ENCODE data around the gene PAX2.

The PAX2 gene

GRCh38 chr10:100793055-100793454 is 47.7 kb downstream of the PAX2 start:
- no peak for DNase-seq (ENCODE audit: low read depth)

GRCh38 chr10:100799881-100800280 is 54.5 kb downstream of the PAX2 start:
- no peak for DNase-seq (ENCODE audit: low read depth)
- H3K4me3 ChIP-seq (ENCODE audit: low read length), result no peak overlapping the region
- TF ChIP-seq CTCF (conservative IDR thresholded peaks at IDR 0.05; ENCODE audit: low read depth, low read length), result no peak

More at GRCh38 chr10:100793055-100793454, 47.7 kb downstream of the PAX2 start:
- no peak overlapping the region for H3K4me3 ChIP-seq (ENCODE audit: low read length)
- TF ChIP-seq CTCF (conservative IDR thresholded peaks at IDR 0.05; ENCODE audit: low read depth, low read length), result no peak

- DNase-seq (ENCODE audit: low read depth), result no peak
- no peak overlapping the region for H3K4me3 ChIP-seq (ENCODE audit: low read length)
- TF ChIP-seq CTCF (conservative IDR thresholded peaks at IDR 0.05; ENCODE audit: low read depth, low read length), result no peak
Observed at GRCh38 chr10:100800931-100801330, 55.5 kb downstream of the PAX2 start.

- no peak for TF ChIP-seq CTCF (conservative IDR thresholded peaks at IDR 0.05; ENCODE audit: low read depth, low read length)
- H3K4me3 ChIP-seq (ENCODE audit: low read length), result no peak overlapping the region
- no peak for DNase-seq (ENCODE audit: low read depth)
Observed at GRCh38 chr10:100802196-100802595, 56.8 kb downstream of the PAX2 start.

- DNase-seq (ENCODE audit: low read depth), result no peak
- no peak overlapping the region for H3K4me3 ChIP-seq (ENCODE audit: low read length)
- no peak for TF ChIP-seq CTCF (conservative IDR thresholded peaks at IDR 0.05; ENCODE audit: low read depth, low read length)
Observed at GRCh38 chr10:100802607-100803006, 57.2 kb downstream of the PAX2 start.

GRCh38 chr10:100803492-100803891 is 58.1 kb downstream of the PAX2 start:
- H3K4me3 ChIP-seq (ENCODE audit: low read length), result no peak overlapping the region
- no peak for DNase-seq (ENCODE audit: low read depth)
- no peak for TF ChIP-seq CTCF (conservative IDR thresholded peaks at IDR 0.05; ENCODE audit: low read depth, low read length)

- TF ChIP-seq CTCF (conservative IDR thresholded peaks at IDR 0.05; ENCODE audit: low read depth, low read length), result no peak
- H3K4me3 ChIP-seq (ENCODE audit: low read length), result no peak overlapping the region
- DNase-seq (ENCODE audit: low read depth), result no peak
Observed at GRCh38 chr10:100803908-100804307, 58.5 kb downstream of the PAX2 start.

Measured in retinal pigment epithelial cell (primary cell).